GM18511 (cell line): ENCODE measurements around the gene ZNF93.
"Not testable (repeated sequence)": the region's sequence is repeated elsewhere in the genome, so short reads cannot be mapped to it uniquely, and the experiment has no call there.

Source experiments
- ATAC-seq: cut with Tn5 transposase; IDR thresholded peaks from one replicate; pipeline ENCODE4 v1.9.1; 2021; ENCODE audit warnings: mild to moderate bottlenecking, moderate library complexity; ENCODE audit not compliant: unreplicated experiment

Gene ZNF93

GRCh38 chr19:19900729-19901444 is at the start of gene ZNF93:
TSS of gene ZNF93 (plus strand) at chr19:19900946. CDS start at chr19:19901089, 143 bp downstream.
- peak; percentile 94 for ATAC-seq

GRCh38 chr19:19851740-19852139 is 49.0 kb upstream of the ZNF93 start:
- not testable (repeated sequence) for ATAC-seq

GRCh38 chr19:19858751-19859150 is 42.0 kb upstream of the ZNF93 start:
- ATAC-seq: no peak

GRCh38 chr19:19860756-19861390 is 39.9 kb upstream of the ZNF93 start:
- ATAC-seq: no peak

- peak; percentile 97 for ATAC-seq
Observed at GRCh38 chr19:19865750-19866610, 34.8 kb upstream of the ZNF93 start, which contains the start of gene ZNF253. TSS of gene ZNF253 (plus strand) at chr19:19865882. CDS start at chr19:19865997, 115 bp downstream.

- no peak for ATAC-seq
Observed at GRCh38 chr19:19866611-19867248, 34.0 kb upstream of the ZNF93 start.

GRCh38 chr19:19870086-19870485 is 30.7 kb upstream of the ZNF93 start:
- not testable (repeated sequence) for ATAC-seq

GRCh38 chr19:19871932-19872331 is 28.8 kb upstream of the ZNF93 start:
- ATAC-seq: no peak

GRCh38 chr19:19873381-19873780 is 27.4 kb upstream of the ZNF93 start:
- ATAC-seq: no peak

- no peak for ATAC-seq
Observed at GRCh38 chr19:19877724-19878123, 23.0 kb upstream of the ZNF93 start.

GRCh38 chr19:19884583-19884982 is 16.2 kb upstream of the ZNF93 start:
- ATAC-seq: no peak

- not testable (repeated sequence) for ATAC-seq
Observed at GRCh38 chr19:19892055-19892941, 8.4 kb upstream of the ZNF93 start.

- ATAC-seq: no peak
Observed at GRCh38 chr19:19900139-19900728, 512 bp upstream of the ZNF93 start.

GRCh38 chr19:19907551-19907950 is 6.8 kb downstream of the ZNF93 start:
- not testable (repeated sequence) for ATAC-seq

GRCh38 chr19:19909654-19910053 is 8.9 kb downstream of the ZNF93 start:
- no peak for ATAC-seq

- no peak for ATAC-seq
Observed at GRCh38 chr19:19911150-19911549, 10.4 kb downstream of the ZNF93 start.

GRCh38 chr19:19914596-19914995 is 13.8 kb downstream of the ZNF93 start:
- no peak for ATAC-seq

- ATAC-seq: not testable (repeated sequence)
Observed at GRCh38 chr19:19930417-19930816, 29.7 kb downstream of the ZNF93 start.
